D721Med (cell line): ENCODE measurements around the gene THSD4.

Experiments used
- DNase-seq: peaks from one replicate; pipeline ENCODE4 v3.0.0; 2011; ENCODE audit warnings: low spot score; ENCODE audit not compliant: insufficient read length
- FAIRE-seq: peaks from 2 replicates; lab custom pipeline; 2011; peaks lifted over from hg19 to GRCh38; lab: Jason Lieb, UNC
- CTCF ChIP-seq: IDR thresholded peaks from 2 replicates; pipeline ENCODE4 v1.5.1; 2012; ENCODE audit warnings: mild to moderate bottlenecking, control low read depth; ENCODE audit not compliant: insufficient read depth; ENCODE audit errors: missing control alignments

Gene THSD4

GRCh38 chr15:71654042-71654719, 538.9 kb downstream of the THSD4 start:
- FAIRE-seq (no peak), DNase-seq (no peak)
- TF ChIP-seq CTCF = no peak

GRCh38 chr15:71654720-71655174, 539.5 kb downstream of the THSD4 start:
- no peak for TF ChIP-seq CTCF
- FAIRE-seq (no peak), DNase-seq (no peak)

GRCh38 chr15:71656425-71656824, 541.2 kb downstream of the THSD4 start:
- TF ChIP-seq CTCF = no peak
- DNase-seq (no peak), FAIRE-seq (no peak)

- FAIRE-seq (no peak), DNase-seq (no peak)
- TF ChIP-seq CTCF = no peak
Measured at GRCh38 chr15:71657141-71657540, 541.9 kb downstream of the THSD4 start.

GRCh38 chr15:71658036-71658435, 542.8 kb downstream of the THSD4 start:
- no peak for TF ChIP-seq CTCF
- DNase-seq (no peak), FAIRE-seq (no peak)

- no peak for TF ChIP-seq CTCF
- FAIRE-seq (no peak), DNase-seq (no peak)
Measured at GRCh38 chr15:71658827-71659729, 543.8 kb downstream of the THSD4 start.
